Sigmoid colon (tissue), 4 donors: Measurements from ENCODE around the gene PCDHGA12.

Experiments
- EP300 ChIP-seq, 4 donors: sonication (generic); formaldehyde crosslinking; IDR thresholded peaks; one replicate each; pipeline ENCODE4 v1.6.1; 2017; ENCODE audit warnings: antibody characterized with exemption in 4 of 4
- POLR2A ChIP-seq, 2 donors: fragments of 450-650 bp; IDR thresholded peaks; one replicate each; pipeline ENCODE4 v1.6.1; 2016; ENCODE audit warnings: antibody characterized with exemption in 2 of 2, mild to moderate bottlenecking in 2 of 2, moderate library complexity in 2 of 2
- POLR2AphosphoS5 ChIP-seq, 4 donors: sonication (generic); formaldehyde crosslinking; IDR thresholded peaks; one replicate each; pipeline ENCODE4 v1.6.1; 2017; ENCODE audit warnings: antibody characterized with exemption in 4 of 4
- TF ChIP-seq, protein P1 (sequence below), 4 experiments: fragments of 450-650 bp in 3 of 4; fragments of 200-600 bp in 1 of 4; IDR thresholded peaks; one replicate each; pipeline ENCODE4 v1.5.1; 2016 to 2019; ENCODE audit warnings: antibody characterized with exemption in 4 of 4, mild to moderate bottlenecking in 3 of 4, moderate library complexity in 2 of 4

DNA sequence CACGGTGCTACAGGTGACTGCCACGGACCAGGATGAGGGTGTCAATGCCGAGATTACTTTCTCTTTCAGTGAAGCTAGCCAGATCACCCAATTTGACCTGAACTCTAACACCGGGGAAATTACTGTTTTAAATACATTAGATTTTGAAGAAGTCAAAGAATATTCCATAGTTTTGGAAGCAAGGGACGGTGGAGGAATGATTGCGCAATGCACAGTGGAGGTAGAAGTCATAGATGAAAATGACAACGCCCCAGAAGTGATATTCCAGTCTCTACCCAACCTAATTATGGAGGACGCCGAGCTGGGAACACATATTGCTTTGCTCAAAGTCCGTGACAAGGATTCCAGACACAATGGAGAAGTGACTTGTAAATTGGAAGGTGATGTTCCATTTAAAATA is 41.6 kb upstream of the PCDHGA12 start:
- TF ChIP-seq, protein P1, sequence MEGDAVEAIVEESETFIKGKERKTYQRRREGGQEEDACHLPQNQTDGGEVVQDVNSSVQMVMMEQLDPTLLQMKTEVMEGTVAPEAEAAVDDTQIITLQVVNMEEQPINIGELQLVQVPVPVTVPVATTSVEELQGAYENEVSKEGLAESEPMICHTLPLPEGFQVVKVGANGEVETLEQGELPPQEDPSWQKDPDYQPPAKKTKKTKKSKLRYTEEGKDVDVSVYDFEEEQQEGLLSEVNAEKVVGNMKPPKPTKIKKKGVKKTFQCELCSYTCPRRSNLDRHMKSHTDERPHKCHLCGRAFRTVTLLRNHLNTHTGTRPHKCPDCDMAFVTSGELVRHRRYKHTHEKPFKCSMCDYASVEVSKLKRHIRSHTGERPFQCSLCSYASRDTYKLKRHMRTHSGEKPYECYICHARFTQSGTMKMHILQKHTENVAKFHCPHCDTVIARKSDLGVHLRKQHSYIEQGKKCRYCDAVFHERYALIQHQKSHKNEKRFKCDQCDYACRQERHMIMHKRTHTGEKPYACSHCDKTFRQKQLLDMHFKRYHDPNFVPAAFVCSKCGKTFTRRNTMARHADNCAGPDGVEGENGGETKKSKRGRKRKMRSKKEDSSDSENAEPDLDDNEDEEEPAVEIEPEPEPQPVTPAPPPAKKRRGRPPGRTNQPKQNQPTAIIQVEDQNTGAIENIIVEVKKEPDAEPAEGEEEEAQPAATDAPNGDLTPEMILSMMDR (IDR thresholded peaks at IDR 0.05), result no peak
- TF ChIP-seq POLR2A (IDR thresholded peaks at IDR 0.05), result no peak
- no peak for TF ChIP-seq EP300 (IDR thresholded peaks at IDR 0.05)
- TF ChIP-seq POLR2AphosphoS5 (IDR thresholded peaks at IDR 0.05), result no peak
